Omental fat pad (tissue), 4 donors: ENCODE measurements around the gene TBC1D5. TPM values are rescaled to one million over a fixed set of nuclear protein-coding genes. Genes with fewer than 3 reads are reported as not detected.

Source experiments
- ATAC-seq: fragments of 150-250 bp; one replicate; pipeline ENCODE4 v1.9.1; 2016; ENCODE audit warnings: mild to moderate bottlenecking, moderate library complexity; ENCODE audit not compliant: low FRiP score
- DNase-seq: peaks from one replicate; pipeline ENCODE4 v3.0.0-alpha.2; 2019; ENCODE audit warnings: low spot score
- CTCF ChIP-seq, 3 donors: fragments of 450-650 bp; IDR thresholded peaks; one replicate each; pipeline ENCODE4 v1.5.1; 2016 to 2017; ENCODE audit warnings: antibody characterized with exemption in 3 of 3, mild to moderate bottlenecking in 3 of 3, moderate library complexity in 2 of 3
- total RNA-seq, 4 donors: library from RNA; depleted of rRNA; stranded (reverse); fragments of >200 nt; gene quantifications; one replicate each; pipeline ENCODE4 v1.1.0, GENCODE V29; 2016

Gene TBC1D5
- total RNA-seq, 4 donors from 2014 or later, result 56.8 to 92.5 (median 74.8) TPM

DNA sequence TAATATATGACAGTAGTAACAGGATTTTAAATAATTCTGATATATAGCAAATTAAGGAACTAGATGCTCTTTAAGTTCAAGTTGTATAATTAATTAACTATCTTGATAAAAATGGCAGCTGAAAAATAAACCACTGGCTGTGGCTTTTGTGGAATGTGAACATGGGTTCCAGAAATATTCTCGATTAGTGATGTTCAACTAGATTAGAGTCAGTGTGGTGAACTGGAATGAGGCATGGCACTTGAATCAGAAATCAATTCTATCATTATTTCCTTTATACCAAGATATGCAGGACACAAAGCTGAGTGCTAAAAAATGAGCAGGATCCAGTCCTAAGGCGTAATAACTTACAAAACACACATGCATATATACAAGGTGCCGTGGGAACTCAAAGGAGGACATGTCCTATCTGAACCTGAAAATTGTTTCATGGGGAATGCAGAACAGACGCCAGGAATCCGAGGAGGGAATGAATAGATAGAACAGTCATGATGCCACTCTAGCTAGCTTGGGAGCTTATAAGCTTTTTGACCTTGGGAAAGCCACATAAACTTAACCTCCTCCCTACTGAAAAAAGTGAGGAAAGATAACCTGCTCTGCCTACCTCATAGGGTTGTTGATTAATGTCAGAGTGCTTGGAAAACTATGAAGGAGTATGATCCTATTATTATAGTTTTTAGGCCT is 455.3 kb downstream of the TBC1D5 start:
- DNase-seq, result no peak
- TF ChIP-seq CTCF (IDR thresholded peaks at IDR 0.05), result no peak
- ATAC-seq, result no peak

DNA sequence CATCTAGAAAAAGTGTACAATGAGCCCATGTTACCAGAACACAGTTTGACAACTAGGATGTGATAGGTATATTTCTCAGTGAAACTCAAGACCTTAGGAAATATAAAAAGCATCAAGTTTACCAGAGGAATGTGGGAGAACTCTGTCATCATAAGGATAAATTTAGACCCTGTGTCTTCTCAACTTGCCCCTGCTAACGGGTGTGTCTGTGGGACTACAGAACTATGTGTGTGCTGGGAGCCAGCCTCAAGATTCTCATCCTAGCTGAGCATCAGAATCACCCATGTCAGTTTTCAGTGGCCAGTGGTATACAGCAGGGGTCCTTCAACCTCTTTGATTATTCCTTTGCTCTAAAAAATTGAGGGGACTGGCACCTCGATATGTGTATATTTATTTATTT is 464.4 kb downstream of the TBC1D5 start:
- TF ChIP-seq CTCF (IDR thresholded peaks at IDR 0.05), result no peak
- DNase-seq, result no peak
- no peak for ATAC-seq

- no peak for ATAC-seq
- no peak for DNase-seq
- no peak for TF ChIP-seq CTCF (IDR thresholded peaks at IDR 0.05)
Measured at GRCh38 chr3:17266846-17267245, 475.6 kb downstream of the TBC1D5 start.

GRCh38 chr3:17261627-17262369 is 480.6 kb downstream of the TBC1D5 start:
- TF ChIP-seq CTCF (IDR thresholded peaks at IDR 0.05), result no peak
- ATAC-seq (no peak), DNase-seq (no peak)

- DNase-seq (no peak), ATAC-seq (no peak)
- no peak for TF ChIP-seq CTCF (IDR thresholded peaks at IDR 0.05)
Measured at GRCh38 chr3:17260257-17260656, 482.2 kb downstream of the TBC1D5 start.

DNA sequence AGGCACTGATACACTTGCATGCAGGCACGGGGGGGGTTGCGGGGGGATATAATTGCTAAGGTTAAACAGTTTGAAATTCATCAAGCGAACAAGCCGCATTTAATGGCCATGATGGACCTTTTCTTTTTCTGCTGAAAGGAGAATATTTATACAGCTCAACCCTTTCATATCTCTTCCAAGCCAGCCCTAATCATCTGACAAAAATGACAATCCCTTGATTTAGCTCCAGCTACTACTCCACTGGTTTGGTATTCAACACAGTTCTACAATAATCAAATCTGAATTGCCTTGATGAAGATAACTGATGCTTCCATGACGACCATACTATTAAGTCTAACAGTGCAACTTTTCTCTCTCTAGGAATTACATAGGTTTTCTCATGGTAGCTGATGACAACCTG is 482.7 kb downstream of the TBC1D5 start:
- no peak for DNase-seq
- no peak for TF ChIP-seq CTCF (IDR thresholded peaks at IDR 0.05)
- no peak for ATAC-seq
